GM12892 (cell line): Measurements from ENCODE around the gene KANSL1L.
"Not testable (repeated sequence)": the region's sequence is repeated elsewhere in the genome, so short reads cannot be mapped to it uniquely, and the experiment has no call there.

Experiments used
- POLR2A ChIP-seq: IDR thresholded peaks from 2 replicates; pipeline ENCODE4 v1.6.1; 2011; ENCODE audit warnings: low read depth, low read length, control low read depth
- TAF1 ChIP-seq: IDR thresholded peaks from 2 replicates; pipeline ENCODE4 v1.6.1; 2011; ENCODE audit warnings: low read depth, mild to moderate bottlenecking, control low read depth, low read length, borderline replicate concordance

DNA sequence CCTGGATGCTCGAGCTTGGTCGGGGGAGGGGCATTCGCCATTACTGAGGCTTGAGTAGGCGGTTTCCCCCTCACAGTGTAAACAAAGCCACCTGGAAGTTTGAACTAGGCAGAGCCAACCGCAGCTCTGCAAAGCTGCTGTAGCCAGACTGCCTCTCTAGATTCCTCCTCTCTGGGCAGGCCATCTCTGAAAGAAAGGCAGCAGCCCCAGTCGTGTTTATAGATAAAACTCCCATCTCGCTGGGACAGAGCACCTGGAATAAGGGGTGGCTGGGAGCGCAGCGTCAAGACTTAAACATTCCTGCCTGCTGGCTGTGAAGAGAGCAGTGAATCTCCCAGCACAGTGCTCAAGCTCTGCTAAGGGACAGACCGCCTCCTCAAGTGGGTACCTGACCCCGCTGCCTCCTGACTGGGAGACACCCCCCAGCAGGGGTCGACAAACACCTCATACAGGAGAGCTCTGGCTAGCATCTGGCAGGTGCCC, 10.4 kb upstream of the KANSL1L start:
- not testable (repeated sequence) for TF ChIP-seq POLR2A, TAF1
